Middle frontal gyrus (tissue), 1 donor: ENCODE data around the gene POP5.

Experiments
- DNase-seq: peaks from one replicate; pipeline ENCODE4 v3.0.0-alpha.2; 2015; ENCODE audit warnings: low spot score; ENCODE audit errors: extremely low spot score

POP5 gene

GRCh38 chr12:120590741-120591407 lies 9.7 kb upstream of the POP5 start:
- DNase-seq = no peak

DNA sequence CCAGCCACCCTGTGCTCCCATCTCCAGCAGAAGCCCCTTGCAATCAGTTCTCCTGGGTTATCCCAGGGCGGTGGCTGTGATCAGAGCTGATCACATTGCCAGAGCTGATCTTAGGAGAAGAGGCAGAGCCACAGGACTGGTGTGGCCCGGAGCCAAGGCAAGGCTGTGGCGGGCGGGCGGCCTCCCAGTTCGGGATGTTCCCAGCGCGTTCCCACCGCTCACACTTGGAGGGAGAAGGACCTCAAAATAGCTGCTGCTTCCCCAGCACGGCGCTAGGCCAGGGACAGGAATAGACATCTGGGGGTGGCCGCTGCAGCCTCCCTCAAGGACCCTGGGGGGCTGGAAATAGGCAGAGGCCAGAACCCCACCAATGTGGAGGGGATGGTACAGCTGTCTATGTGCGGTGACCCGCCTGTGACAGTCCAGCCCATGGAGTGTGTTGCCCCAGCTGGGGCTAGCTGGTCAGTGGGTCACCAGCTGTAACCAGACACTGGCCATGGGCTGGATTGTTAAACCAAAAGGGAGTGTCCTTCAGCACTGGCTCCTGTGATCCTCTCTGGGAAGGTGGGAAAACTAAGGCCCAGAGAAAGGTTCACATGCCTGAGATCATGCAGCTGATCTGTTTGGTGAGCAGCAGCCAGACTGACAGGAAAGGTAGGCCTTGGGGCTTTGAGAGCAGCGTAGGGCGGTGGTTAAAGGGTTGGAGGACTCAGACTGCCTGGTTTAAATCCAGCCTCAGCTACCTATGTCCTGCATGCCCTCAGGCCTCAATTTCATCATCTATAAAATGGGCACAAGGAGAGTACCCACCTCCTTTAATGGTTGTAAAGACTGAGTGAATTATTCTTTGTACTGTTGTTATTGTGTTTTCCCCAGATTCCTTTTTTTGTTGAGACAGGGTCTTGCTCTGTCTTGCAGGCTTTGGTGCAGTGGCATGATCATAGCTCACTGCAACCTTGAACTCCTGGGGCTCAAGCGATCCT lies 8.0 kb upstream of the POP5 start:
- DNase-seq = peak; percentile 57

DNA sequence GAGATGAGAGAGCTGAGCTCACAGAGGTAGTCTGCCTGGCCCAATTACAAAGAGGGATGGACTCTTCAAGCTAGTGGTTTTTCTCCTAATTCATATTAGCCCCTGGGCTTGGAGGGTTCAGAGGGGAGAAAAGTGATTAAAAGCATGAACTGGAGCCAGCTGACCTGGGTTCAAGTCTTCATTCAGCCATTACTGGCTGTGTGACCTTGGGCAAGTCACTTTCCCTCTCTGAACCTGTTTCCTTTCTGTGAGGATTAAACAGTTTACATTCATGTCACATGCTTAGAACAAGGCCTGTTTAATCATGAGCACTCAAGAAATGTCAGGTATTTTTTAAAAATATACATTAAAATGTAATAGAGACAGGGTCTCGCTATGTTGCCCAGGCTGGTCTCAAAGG lies 7.2 kb upstream of the POP5 start:
- no peak for DNase-seq

DNA sequence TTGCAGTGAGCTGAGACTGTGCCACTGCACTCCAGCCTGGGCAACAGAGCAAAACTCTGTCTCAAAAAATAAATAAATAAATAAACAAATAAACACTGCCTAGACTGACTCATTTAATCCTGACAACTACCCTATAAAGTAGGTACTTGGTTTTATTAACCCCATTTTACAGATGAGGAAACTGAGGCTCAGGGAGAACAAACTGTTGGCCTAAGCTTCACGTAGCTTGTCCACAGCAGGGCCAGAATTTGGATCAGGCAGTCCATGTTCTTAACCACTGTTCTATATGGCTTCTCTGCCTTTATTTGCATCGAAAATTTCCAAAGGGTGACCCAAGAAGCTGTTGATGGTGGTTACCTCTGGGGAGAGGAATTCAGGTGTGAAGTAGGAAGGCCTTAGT lies 5.7 kb upstream of the POP5 start:
- DNase-seq = no peak

- DNase-seq = no peak
Measured at GRCh38 chr12:120586206-120586605, 5.0 kb upstream of the POP5 start.

DNA sequence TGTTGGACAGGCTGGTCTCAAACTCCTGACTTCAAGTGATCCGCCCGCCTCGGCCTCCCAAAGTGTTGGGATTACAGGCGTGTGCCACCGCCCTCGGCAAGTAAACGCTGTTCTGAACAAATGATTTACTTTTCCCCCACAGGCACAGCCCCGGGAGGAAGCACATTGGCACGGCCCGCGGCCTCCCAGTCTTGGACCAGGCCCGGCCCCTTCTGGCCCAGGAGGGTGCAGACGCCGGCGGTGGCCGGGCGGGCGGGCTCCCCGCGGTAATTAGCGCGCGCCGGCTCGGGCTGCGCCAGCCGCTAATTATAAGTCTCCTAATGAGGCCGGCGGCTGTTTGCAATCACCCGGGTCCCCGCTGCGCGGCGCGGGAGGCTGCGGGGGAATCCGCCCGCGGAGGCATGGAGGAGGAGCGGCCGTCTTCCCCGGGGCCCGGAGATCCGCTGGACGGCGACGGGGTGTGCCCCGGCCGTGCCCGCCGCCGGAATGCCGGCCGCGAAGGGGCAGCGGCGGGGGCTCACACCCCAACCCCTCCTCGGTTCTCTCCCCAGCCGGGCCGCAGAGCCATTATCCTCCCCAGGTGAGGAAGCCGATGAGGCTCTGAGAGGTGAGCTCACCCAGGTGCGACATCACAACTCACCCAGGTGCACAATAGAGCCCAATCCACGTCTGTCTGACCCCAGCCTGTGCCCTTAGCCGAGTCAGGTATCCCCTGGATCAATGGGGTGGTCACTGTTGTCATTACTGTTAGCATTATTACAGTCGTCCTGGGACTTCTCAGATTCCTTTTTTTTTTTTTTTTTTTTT lies 3.3 kb upstream of the POP5 start:
- peak; percentile 27 for DNase-seq

DNA sequence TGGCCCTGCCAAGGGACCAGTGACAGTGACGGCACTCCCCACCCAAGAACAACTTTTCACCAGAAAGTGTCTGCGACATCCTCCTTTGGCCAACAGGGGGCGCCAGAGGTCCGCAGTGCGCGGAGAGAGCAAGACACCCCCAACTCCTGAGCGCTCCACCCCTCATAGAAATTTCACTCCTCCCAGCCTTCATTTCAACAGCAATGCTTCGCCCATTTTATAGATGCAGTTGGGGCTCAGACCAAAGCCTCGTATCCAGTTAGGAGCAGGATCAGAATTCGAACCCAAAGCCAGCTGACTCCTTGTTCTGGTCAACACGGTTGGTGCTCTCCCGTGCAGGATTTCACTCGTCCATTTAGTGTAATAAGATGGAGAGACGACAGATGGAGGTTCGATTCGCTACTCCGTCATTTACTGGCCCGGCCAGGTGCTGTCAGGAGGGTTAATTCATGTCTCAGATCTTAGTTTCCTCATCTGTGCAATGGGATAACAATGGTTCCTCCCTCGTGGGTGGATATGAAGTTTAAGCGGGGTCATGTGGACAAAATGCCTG lies 2.4 kb upstream of the POP5 start:
- peak; percentile 70 for DNase-seq

GRCh38 chr12:120581998-120582397 lies 796 bp upstream of the POP5 start:
- DNase-seq = no peak

- DNase-seq = no peak
Measured at GRCh38 chr12:120579179-120579578, 2.0 kb downstream of the POP5 start.

GRCh38 chr12:120574106-120574505 lies 7.1 kb downstream of the POP5 start:
- no peak for DNase-seq

DNA sequence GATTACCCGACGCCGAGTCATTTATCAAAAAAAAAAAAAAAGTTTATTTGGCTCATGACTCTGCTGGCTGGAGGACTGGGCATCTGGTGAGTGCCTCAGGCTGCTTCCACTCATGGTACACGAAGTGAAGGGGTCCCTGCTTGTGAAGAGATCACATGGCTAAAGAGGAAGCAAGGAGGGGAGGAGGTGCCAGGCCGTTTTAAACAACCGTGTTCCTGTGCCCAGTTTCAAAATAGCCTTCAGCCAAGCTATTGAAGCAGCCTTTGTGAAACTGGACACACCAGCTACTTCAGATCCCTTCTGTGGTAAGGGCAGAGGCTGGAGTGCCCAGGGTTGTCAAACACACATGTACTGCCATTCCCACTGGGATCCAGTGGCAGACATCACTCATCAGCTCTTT lies 7.6 kb downstream of the POP5 start:
- DNase-seq = no peak

GRCh38 chr12:120571299-120571698 lies 9.9 kb downstream of the POP5 start:
- DNase-seq = no peak

DNA sequence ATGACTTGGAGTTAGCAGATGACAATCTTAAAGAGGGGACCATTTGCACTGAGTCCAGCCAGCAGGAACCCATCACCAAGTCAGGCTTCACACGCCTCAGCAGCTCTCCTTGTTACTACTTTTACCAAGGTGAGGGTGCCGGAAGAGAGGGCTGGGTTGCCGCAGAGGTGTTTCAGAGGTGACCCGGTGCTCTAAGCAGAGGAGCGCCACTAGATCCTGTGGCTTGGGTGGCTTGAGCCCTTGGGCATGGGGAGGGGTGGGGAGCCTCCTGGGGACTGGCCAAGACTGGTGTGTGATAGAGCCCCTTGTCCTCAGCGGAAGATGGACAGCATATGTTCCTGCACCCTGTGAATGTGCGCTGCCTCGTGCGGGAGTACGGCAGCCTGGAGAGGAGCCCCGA lies 17.7 kb downstream of the POP5 start:
- no peak for DNase-seq

- no peak for DNase-seq
Measured at GRCh38 chr12:120562906-120563305, 18.3 kb downstream of the POP5 start.

- no peak for DNase-seq
Measured at GRCh38 chr12:120557589-120557988, 23.6 kb downstream of the POP5 start.

DNA sequence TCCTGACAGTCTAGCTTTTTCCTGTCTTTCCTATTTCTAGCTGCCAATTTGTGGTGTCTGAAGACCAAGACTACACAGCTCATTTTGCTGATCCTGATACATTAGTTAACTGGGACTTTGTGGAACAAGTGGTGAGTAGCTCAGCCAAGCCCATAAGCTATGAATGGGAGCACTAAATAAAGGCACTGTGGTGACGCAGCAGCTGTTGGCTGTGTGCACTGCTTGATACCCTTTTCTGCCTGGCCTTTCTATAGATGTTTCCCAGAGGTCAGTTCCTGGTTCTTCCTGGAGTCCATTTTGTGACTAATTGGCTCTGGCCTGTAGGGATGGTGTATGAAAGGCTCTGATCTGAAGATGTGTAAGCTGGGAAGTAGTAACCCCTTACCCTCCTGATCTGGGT lies 26.5 kb downstream of the POP5 start:
- DNase-seq = no peak

DNA sequence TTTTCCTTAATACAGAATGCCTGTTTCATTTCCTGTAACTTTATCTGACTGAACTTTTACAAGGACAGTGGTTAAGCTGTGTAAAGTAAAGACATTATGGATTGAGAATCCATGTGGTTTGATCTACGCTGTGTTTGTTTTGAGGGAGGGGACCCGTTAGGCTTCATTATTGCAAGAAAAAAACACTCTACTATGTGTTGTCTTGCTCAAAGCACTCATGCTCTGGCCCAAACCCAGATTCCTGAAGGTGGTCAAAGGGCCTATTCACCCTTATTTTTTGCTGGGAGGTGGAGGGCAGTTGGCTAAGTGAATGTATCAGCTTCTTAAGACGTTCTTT lies 35.2 kb downstream of the POP5 start:
- DNase-seq = no peak

- DNase-seq = no peak
Measured at GRCh38 chr12:120544691-120545090, 36.5 kb downstream of the POP5 start.

GRCh38 chr12:120542166-120542565 lies 39.0 kb downstream of the POP5 start:
- no peak for DNase-seq

GRCh38 chr12:120540445-120540844 lies 40.8 kb downstream of the POP5 start:
- no peak for DNase-seq

GRCh38 chr12:120539303-120539702 lies 41.9 kb downstream of the POP5 start:
- no peak for DNase-seq
